HCT116 (cell line): ENCODE data around the gene WDR27. TPM values are rescaled to one million over a fixed set of nuclear protein-coding genes. Genes with fewer than 3 reads are reported as not detected.

Source experiments
- ATAC-seq: fragments of 200-7000 bp; cut with Tn5 transposase; 2 replicates; pipeline ENCODE4 v1.9.1; 2020; ENCODE audit warnings: mild to moderate bottlenecking, moderate library complexity
- BruUV-seq: library from RNA; stranded (reverse); fragments of 400-500 nt; replicated peaks from 2 replicates; lab custom pipeline; 2021; lab: Mats Ljungman, UMichigan
- CTCF ChIA-PET: fragments of 300-600 bp; sonication (Branson Sonifier 250); formaldehyde crosslinking; loops from one replicate; lab custom pipeline; 2021; ENCODE audit warnings: antibody characterized with exemption; lab: Charles Lee
- POLR2A ChIA-PET: fragments of 300-600, 350-600 bp; sonication (Branson Sonifier 250); formaldehyde crosslinking; loops from one replicate; lab custom pipeline; 2021; ENCODE audit warnings: antibody characterized with exemption; lab: Charles Lee
- RAD21 ChIA-PET, 2 experiments: fragments of 300-600 bp; sonication (Branson Sonifier 250); formaldehyde crosslinking; loops; one replicate each; lab custom pipeline; 2023; ENCODE audit warnings: low total read pairs in 2 of 2; ENCODE audit not compliant: uncharacterized antibody in 2 of 2, unreplicated experiment in 2 of 2, low non-redundant PET in 1 of 2; lab: Charles Lee
- DNase-seq: peaks from one replicate; pipeline ENCODE4 v3.0.0-alpha.2; 2010; ENCODE audit warnings: low read depth, low spot score
- H2AFZ ChIP-seq: fragments of 200-600 bp; shearing (Covaris generic), sonication (generic); 2 replicates; pipeline ENCODE4 v1.6.1; 2017; ENCODE audit warnings: low read depth, mixed run types, mixed read lengths, antibody characterized with exemption, low read length; ENCODE audit not compliant: poor library complexity, severe bottlenecking
- H3K27ac ChIP-seq: 2 replicates; pipeline ENCODE4 v1.5.1; 2012; ENCODE audit warnings: low read depth, low read length
- H3K27me3 ChIP-seq: fragments of 200-600 bp; sonication (generic); 2 replicates; pipeline ENCODE4 v1.6.1; 2016; ENCODE audit warnings: mixed run types, low read length, mixed read lengths; ENCODE audit not compliant: insufficient read depth
- H3K36me3 ChIP-seq, 2 experiments: fragments of 200-500 bp in 1 of 2; fragments of 200-600 bp in 1 of 2; sonication (Bioruptor generic) in 1 of 2; sonication (generic) in 1 of 2; 2 replicates each; pipeline versions ENCODE4 v1.5.1 to v1.6.1; 2014 to 2016; ENCODE audit warnings: low read length in 2 of 2, inconsistent platforms in 1 of 2, mixed read lengths in 1 of 2, mixed run types in 1 of 2; ENCODE audit not compliant: insufficient read depth in 2 of 2, control insufficient read depth in 1 of 2
- H3K4me1 ChIP-seq, 2 experiments: fragments of 200-600 bp in 1 of 2; sonication (generic) in 1 of 2; 2 replicates each; pipeline versions ENCODE4 v1.5.1 to v1.6.1; 2012 to 2017; ENCODE audit warnings: low read length in 2 of 2, inconsistent platforms in 1 of 2, mild to moderate bottlenecking in 1 of 2, mixed read lengths in 1 of 2, mixed run types in 1 of 2, moderate library complexity in 1 of 2; ENCODE audit not compliant: insufficient read depth in 2 of 2, control insufficient read depth in 1 of 2
- H3K4me2 ChIP-seq: fragments of 200-600 bp; sonication (generic); 2 replicates; pipeline ENCODE4 v1.6.1; 2017; ENCODE audit warnings: mixed run types, low read length, mixed read lengths
- H3K4me3 ChIP-seq, 2 experiments: fragments of 200-600 bp in 1 of 2; sonication (generic) in 1 of 2; replicated peaks in 1 of 2; 2 replicates each; pipeline ENCODE4 v1.5.1; 2011 to 2016; ENCODE audit warnings: low read length in 2 of 2, control low read depth in 1 of 2, low read depth in 1 of 2, mild to moderate bottlenecking in 1 of 2, mixed read lengths in 1 of 2, mixed run types in 1 of 2
- H3K79me2 ChIP-seq: fragments of 200-600 bp; sonication (generic); 2 replicates; pipeline ENCODE4 v1.6.1; 2017; ENCODE audit warnings: mild to moderate bottlenecking, mixed run types, low read length, moderate library complexity, mixed read lengths; ENCODE audit not compliant: insufficient read depth
- H3K9ac ChIP-seq: fragments of 200-600 bp; sonication (generic); 2 replicates; pipeline ENCODE4 v1.6.1; 2016; ENCODE audit warnings: low read length, mixed read lengths
- H3K9me2 ChIP-seq: fragments of 200-600 bp; sonication (generic), shearing (Covaris generic); 2 replicates; pipeline ENCODE4 v1.6.1; 2017; ENCODE audit warnings: mixed run types, mild to moderate bottlenecking, moderate library complexity; ENCODE audit not compliant: insufficient read depth
- H3K9me3 ChIP-seq, 2 experiments: fragments of 200-500 bp in 1 of 2; fragments of 200-600 bp in 1 of 2; sonication (Bioruptor generic) in 1 of 2; sonication (generic) in 1 of 2; 2 replicates each; pipeline ENCODE4 v1.6.1; 2014 to 2017; ENCODE audit warnings: low read length in 2 of 2, mixed read lengths in 2 of 2, inconsistent platforms in 1 of 2, low read depth in 1 of 2, mild to moderate bottlenecking in 1 of 2, mixed run types in 1 of 2, moderate library complexity in 1 of 2; ENCODE audit not compliant: control insufficient read depth in 1 of 2, insufficient read depth in 1 of 2
- H4K20me1 ChIP-seq: fragments of 200-600 bp; sonication (generic), shearing (Covaris generic); 2 replicates; pipeline ENCODE4 v1.6.1; 2017; ENCODE audit warnings: mixed run types, mild to moderate bottlenecking, moderate library complexity; ENCODE audit not compliant: insufficient read depth
- CBX3 ChIP-seq: IDR thresholded peaks from 2 replicates; pipeline ENCODE4 v1.6.1; 2012; ENCODE audit warnings: low read depth
- EGR1 ChIP-seq: IDR thresholded peaks from 2 replicates; pipeline ENCODE4 v1.6.1; 2012; ENCODE audit warnings: low read depth
- EZH2phosphoT487 ChIP-seq: fragments of 200-600 bp; IDR thresholded peaks from 2 replicates; pipeline ENCODE4 v1.6.1; 2018; ENCODE audit warnings: antibody characterized with exemption, borderline replicate concordance
- FOSL1 ChIP-seq: IDR thresholded peaks from 2 replicates; pipeline ENCODE4 v1.6.1; 2012; ENCODE audit warnings: low read depth
- MAX ChIP-seq: IDR thresholded peaks from 2 replicates; pipeline ENCODE4 v1.6.1; 2012
- POLR2A ChIP-seq: IDR thresholded peaks from 2 replicates; pipeline ENCODE4 v1.7.0; 2011; ENCODE audit warnings: borderline replicate concordance; ENCODE audit not compliant: insufficient read depth, insufficient read length; ENCODE audit errors: extremely low read depth
- POLR2AphosphoS5 ChIP-seq: IDR thresholded peaks from 2 replicates; pipeline ENCODE4 v1.6.1; 2011; ENCODE audit warnings: mild to moderate bottlenecking, low read depth, low read length, moderate library complexity
- SP1 ChIP-seq: IDR thresholded peaks from 2 replicates; pipeline ENCODE4 v1.6.1; 2012; ENCODE audit warnings: low read depth
- YY1 ChIP-seq: IDR thresholded peaks from 2 replicates; pipeline ENCODE4 v1.6.1; 2011; ENCODE audit warnings: low read length, low read depth, moderate library complexity, mild to moderate bottlenecking; ENCODE audit not compliant: insufficient replicate concordance; ENCODE audit errors: extremely low read depth
- ZFX ChIP-seq: fragments of 450-650 bp; IDR thresholded peaks from 2 replicates; pipeline ENCODE4 v1.6.1; 2017
- ZNF274 ChIP-seq: fragments of 200-500 bp; sonication (Bioruptor generic); IDR thresholded peaks from 2 replicates; pipeline ENCODE4 v1.6.1; 2014; ENCODE audit warnings: mild to moderate bottlenecking, low read depth, low read length, inconsistent platforms
- intact Hi-C: fragments of 100-400 bp; cut with micrococcal nuclease; formaldehyde crosslinking; loops from 2 replicates; pipeline ENCODE4 v1.10.0; 2022
- total RNA-seq: library from RNA; stranded (reverse); gene quantifications from one replicate; pipeline ENCODE4 v1.2.1, GENCODE V29; 2021; ENCODE audit not compliant: unreplicated experiment
- TF ChIP-seq, protein P1 (sequence below): IDR thresholded peaks from 2 replicates; pipeline ENCODE4 v1.6.1; 2012; ENCODE audit warnings: low read depth
- TF ChIP-seq, protein P2 (sequence below): IDR thresholded peaks from 2 replicates; pipeline ENCODE4 v1.6.1; 2012

The WDR27 gene
- total RNA-seq, 1 experiment from 2014 or later = 60.6 TPM

DNA sequence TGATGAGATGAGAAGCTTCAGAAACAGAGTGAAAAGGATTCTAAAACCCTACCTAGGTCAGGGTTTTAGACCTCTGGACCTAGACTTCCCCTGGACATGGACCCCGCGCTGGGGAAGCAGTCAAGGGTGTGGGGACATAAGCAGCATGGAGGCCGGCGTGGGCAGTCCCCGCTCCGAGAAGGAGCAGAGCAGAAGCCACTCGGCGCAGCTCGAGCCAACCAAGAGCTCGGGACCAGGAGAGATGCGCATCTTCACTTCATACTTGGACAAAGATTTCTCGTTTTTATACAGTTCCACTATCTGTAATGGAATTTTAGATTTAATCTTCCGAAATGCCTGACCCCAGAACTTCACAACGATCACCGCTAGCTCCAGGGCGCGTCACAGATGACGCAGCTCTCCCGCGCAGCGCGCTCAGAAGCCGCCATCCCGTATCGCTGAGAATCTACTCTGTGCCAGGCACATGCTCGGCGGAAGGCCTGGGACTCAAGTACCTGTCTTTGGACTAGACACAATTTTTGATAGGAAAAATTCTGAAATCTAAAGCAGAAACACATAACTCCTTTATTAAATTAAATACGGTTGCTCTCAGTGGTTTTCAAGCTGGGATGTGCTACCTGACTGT, 60.3 kb downstream of the WDR27 start:
- CTCF ChIA-PET = no interaction called here
- Histone ChIP-seq H3K9me2 (no peaks in the 10 kb centered on the region), H3K79me2 (no peaks in the 10 kb centered on the region), H3K4me2 (no peak overlapping the region), H2AFZ (no peak overlapping the region), H4K20me1 (no peaks in the 10 kb centered on the region)
- no peak for DNase-seq
- RAD21 ChIA-PET = no interaction called here
- TF ChIP-seq EZH2phosphoT487 = no peak
- TF ChIP-seq, protein P1, sequence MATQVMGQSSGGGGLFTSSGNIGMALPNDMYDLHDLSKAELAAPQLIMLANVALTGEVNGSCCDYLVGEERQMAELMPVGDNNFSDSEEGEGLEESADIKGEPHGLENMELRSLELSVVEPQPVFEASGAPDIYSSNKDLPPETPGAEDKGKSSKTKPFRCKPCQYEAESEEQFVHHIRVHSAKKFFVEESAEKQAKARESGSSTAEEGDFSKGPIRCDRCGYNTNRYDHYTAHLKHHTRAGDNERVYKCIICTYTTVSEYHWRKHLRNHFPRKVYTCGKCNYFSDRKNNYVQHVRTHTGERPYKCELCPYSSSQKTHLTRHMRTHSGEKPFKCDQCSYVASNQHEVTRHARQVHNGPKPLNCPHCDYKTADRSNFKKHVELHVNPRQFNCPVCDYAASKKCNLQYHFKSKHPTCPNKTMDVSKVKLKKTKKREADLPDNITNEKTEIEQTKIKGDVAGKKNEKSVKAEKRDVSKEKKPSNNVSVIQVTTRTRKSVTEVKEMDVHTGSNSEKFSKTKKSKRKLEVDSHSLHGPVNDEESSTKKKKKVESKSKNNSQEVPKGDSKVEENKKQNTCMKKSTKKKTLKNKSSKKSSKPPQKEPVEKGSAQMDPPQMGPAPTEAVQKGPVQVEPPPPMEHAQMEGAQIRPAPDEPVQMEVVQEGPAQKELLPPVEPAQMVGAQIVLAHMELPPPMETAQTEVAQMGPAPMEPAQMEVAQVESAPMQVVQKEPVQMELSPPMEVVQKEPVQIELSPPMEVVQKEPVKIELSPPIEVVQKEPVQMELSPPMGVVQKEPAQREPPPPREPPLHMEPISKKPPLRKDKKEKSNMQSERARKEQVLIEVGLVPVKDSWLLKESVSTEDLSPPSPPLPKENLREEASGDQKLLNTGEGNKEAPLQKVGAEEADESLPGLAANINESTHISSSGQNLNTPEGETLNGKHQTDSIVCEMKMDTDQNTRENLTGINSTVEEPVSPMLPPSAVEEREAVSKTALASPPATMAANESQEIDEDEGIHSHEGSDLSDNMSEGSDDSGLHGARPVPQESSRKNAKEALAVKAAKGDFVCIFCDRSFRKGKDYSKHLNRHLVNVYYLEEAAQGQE = no peak
- no peak for TF ChIP-seq FOSL1
- TF ChIP-seq YY1 = no peak
- TF ChIP-seq, all 23 proteins: peak for 0
- POLR2A ChIA-PET = no interaction called here
- intact Hi-C loops = no loop called here
- no TSS peak for BruUV-seq
- H3K27ac ChIP-seq = no peak overlapping the region
- H3K36me3 ChIP-seq = no peaks in the 10 kb centered on the region; a peak in 1 of 4 replicates
- H3K4me1 ChIP-seq = peaks cover 0 to 7% of the 10 kb centered on the region in 2 experiments; a peak in 2 of 4 replicates
- no peaks in the 10 kb centered on the region for H3K9me3 ChIP-seq
- H3K4me3 ChIP-seq = no peak overlapping the region
- H3K9ac ChIP-seq = no peak overlapping the region
- no peak for ATAC-seq
- H3K27me3 ChIP-seq = no peaks in the 10 kb centered on the region

DNA sequence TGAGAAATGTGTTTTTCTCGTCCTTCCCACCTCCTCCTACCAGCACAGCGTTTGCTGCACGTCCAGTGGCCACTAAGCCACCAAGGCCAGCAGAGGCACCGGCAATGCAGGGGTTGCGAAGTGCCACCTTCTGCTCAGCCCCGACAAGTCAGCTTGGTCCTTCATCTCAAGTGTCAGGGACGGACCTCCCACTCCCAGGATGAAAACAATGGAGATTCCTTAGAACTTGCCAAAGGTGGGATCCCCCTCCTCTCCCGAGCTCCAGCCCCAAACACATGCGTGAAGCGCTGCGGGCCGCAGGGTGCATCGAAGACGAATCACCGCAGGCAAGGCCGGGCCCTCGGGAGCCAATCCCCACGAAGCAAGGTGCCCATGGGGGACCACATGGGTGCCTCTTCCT, 60.8 kb downstream of the WDR27 start:
- DNase-seq = no peak
- Histone ChIP-seq H3K9ac (no peak overlapping the region), H3K27ac (no peak overlapping the region), H3K4me3 (no peak overlapping the region), H3K4me1 (peaks cover 0 to 7% of the 10 kb centered on the region in 2 experiments; a peak in 2 of 4 replicates), H2AFZ (no peak overlapping the region), H3K4me2 (no peak overlapping the region), H3K9me2 (no peaks in the 10 kb centered on the region), H3K9me3 (no peaks in the 10 kb centered on the region), H3K79me2 (no peaks in the 10 kb centered on the region), H3K27me3 (no peaks in the 10 kb centered on the region), H4K20me1 (no peaks in the 10 kb centered on the region), H3K36me3 (no peaks in the 10 kb centered on the region; a peak in 1 of 4 replicates)
- intact Hi-C loops = no loop called here
- no TSS peak for BruUV-seq
- ATAC-seq = no peak
- CTCF ChIA-PET = no interaction called here
- RAD21 ChIA-PET = no interaction called here
- POLR2A ChIA-PET = no interaction called here
- TF ChIP-seq POLR2AphosphoS5 = no peak
- no peak for TF ChIP-seq MAX
- no peak for TF ChIP-seq ZNF274
- TF ChIP-seq CBX3 = no peak
- TF ChIP-seq, protein P2, sequence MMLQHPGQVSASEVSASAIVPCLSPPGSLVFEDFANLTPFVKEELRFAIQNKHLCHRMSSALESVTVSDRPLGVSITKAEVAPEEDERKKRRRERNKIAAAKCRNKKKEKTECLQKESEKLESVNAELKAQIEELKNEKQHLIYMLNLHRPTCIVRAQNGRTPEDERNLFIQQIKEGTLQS = no peak
- no peak for TF ChIP-seq SP1
- no peak for TF ChIP-seq ZFX
- no peak for TF ChIP-seq EGR1
- TF ChIP-seq FOSL1 = no peak
- TF ChIP-seq, protein P1 = no peak
- no peak for TF ChIP-seq POLR2A
